B cell (primary cell): ENCODE measurements around the gene TNNI3. TPM values are rescaled to one million over a fixed set of nuclear protein-coding genes. Genes with fewer than 3 reads are reported as not detected.

Experiments used
- ATAC-seq: fragments of 200-7000 bp; cut with Tn5 transposase; one replicate; pipeline ENCODE4 v1.10.0; 2021; ENCODE audit warnings: low read depth, mild to moderate bottlenecking, moderate number of reproducible peaks, moderate library complexity
- CTCF ChIA-PET: fragments of 350-600 bp; sonication (Branson Sonifier 250); formaldehyde crosslinking; loops from one replicate; lab custom pipeline; 2021; ENCODE audit warnings: antibody characterized with exemption, inconsistent platforms; lab: Charles Lee
- POLR2A ChIA-PET: fragments of 350-600 bp; sonication (Branson Sonifier 250); formaldehyde crosslinking; loops from one replicate; lab custom pipeline; 2021; ENCODE audit warnings: antibody characterized with exemption; lab: Charles Lee
- DNase-seq: peaks from one replicate; pipeline ENCODE4 v3.0.0; 2013
- H2AFZ ChIP-seq: 2 replicates; pipeline ENCODE4 v1.6.1; 2012; ENCODE audit warnings: mild to moderate bottlenecking, low read depth, low read length; ENCODE audit not compliant: insufficient read depth, poor library complexity, severe bottlenecking
- H3K27ac ChIP-seq, 2 donors: 1 replicate in 1 of 2; 2 replicates in 1 of 2; pipeline ENCODE4 v1.5.1; 2012 to 2013; ENCODE audit warnings: low read length in 2 of 2, mild to moderate bottlenecking in 2 of 2, moderate library complexity in 1 of 2
- H3K27me3 ChIP-seq, 4 experiments: fragments of 200-600 bp in 1 of 4; sonication (generic) in 1 of 4; replicated peaks in 1 of 4; 1 replicate in 2 of 4; 2 replicates in 2 of 4; pipeline versions ENCODE4 v1.6.1 to v1.7.0; 2013 to 2016; ENCODE audit warnings: low read length in 3 of 4, mild to moderate bottlenecking in 2 of 4, mixed read lengths in 1 of 4, moderate library complexity in 1 of 4; ENCODE audit not compliant: insufficient read depth in 4 of 4, control insufficient read depth in 3 of 4; ENCODE audit errors: control extremely low read depth in 1 of 4
- H3K36me3 ChIP-seq, 2 experiments: replicated peaks in 1 of 2; 1 replicate in 1 of 2; 2 replicates in 1 of 2; pipeline versions ENCODE4 v1.6.1 to v1.7.1; 2013; ENCODE audit warnings: low read length in 1 of 2; ENCODE audit not compliant: insufficient read depth in 2 of 2, control insufficient read depth in 1 of 2; ENCODE audit errors: control extremely low read depth in 1 of 2, extremely low read depth in 1 of 2
- H3K4me1 ChIP-seq, 2 donors: fragments of 200-600 bp in 1 of 2; sonication (generic) in 1 of 2; 1 replicate in 1 of 2; 2 replicates in 1 of 2; pipeline versions ENCODE4 v1.5.1 to v1.6.1; 2013 to 2017; ENCODE audit warnings: low read length in 2 of 2; ENCODE audit not compliant: control insufficient read depth in 2 of 2, insufficient read depth in 2 of 2
- H3K4me2 ChIP-seq: replicated peaks from 2 replicates; pipeline ENCODE3; 2012; ENCODE audit warnings: mild to moderate bottlenecking, low read depth, low read length; ENCODE audit not compliant: poor library complexity, severe bottlenecking
- H3K4me3 ChIP-seq, 5 experiments: fragments of 200-600 bp in 1 of 5; sonication (generic) in 1 of 5; 1 replicate in 3 of 5; 2 replicates in 2 of 5; pipeline versions ENCODE4 v1.5.1 to v1.7.0; 2011 to 2016; ENCODE audit warnings: low read length in 4 of 5, mild to moderate bottlenecking in 4 of 5, low read depth in 2 of 5, control low read depth in 1 of 5, moderate library complexity in 1 of 5; ENCODE audit not compliant: insufficient read depth in 1 of 5; ENCODE audit errors: control extremely low read depth in 1 of 5, extremely low read depth in 1 of 5
- H3K79me2 ChIP-seq: fragments of 200-600 bp; sonication (generic); one replicate; pipeline ENCODE4 v1.6.0; 2016; ENCODE audit warnings: low read length; ENCODE audit not compliant: control insufficient read depth, insufficient read depth
- H3K9ac ChIP-seq: fragments of 200-600 bp; sonication (generic); 2 replicates; pipeline ENCODE4 v1.6.1; 2017; ENCODE audit warnings: mild to moderate bottlenecking, low read length, moderate library complexity
- H3K9me3 ChIP-seq, 3 donors: one replicate each; pipeline versions ENCODE4 v1.6.1 to v1.7.1; 2013; ENCODE audit warnings: low read length in 2 of 3; ENCODE audit not compliant: control insufficient read depth in 2 of 3, insufficient read depth in 1 of 3; ENCODE audit errors: control extremely low read depth in 1 of 3
- H4K20me1 ChIP-seq: 2 replicates; pipeline ENCODE4 v1.6.0; 2012; ENCODE audit warnings: mild to moderate bottlenecking, low read length; ENCODE audit not compliant: insufficient read depth, control insufficient read depth, poor library complexity, severe bottlenecking
- H3K27ac Mint-ChIP-seq: one replicate; pipeline ENCODE4 v1.8.0; 2021; ENCODE audit warnings: mixed read lengths
- H3K27me3 Mint-ChIP-seq: one replicate; pipeline ENCODE4 v1.8.0; 2021; ENCODE audit warnings: mixed read lengths
- H3K4me1 Mint-ChIP-seq: one replicate; pipeline ENCODE4 v1.8.0; 2021; ENCODE audit warnings: mixed read lengths
- H3K4me3 Mint-ChIP-seq: one replicate; pipeline ENCODE4 v1.8.0; 2021; ENCODE audit warnings: mixed read lengths
- H3K9me3 Mint-ChIP-seq: one replicate; pipeline ENCODE4 v1.8.0; 2022; ENCODE audit warnings: mixed read lengths; ENCODE audit not compliant: insufficient read depth
- EZH2 ChIP-seq: IDR thresholded peaks from 2 replicates; pipeline ENCODE4 v1.6.1; 2012; ENCODE audit warnings: borderline replicate concordance, low read depth, mild to moderate bottlenecking, moderate library complexity, low read length; ENCODE audit not compliant: insufficient read depth, poor library complexity, severe bottlenecking
- WGBS: methylation state at CpG from one replicate; pipeline ENCODE4 v1.1.5; 2013; ENCODE audit warnings: missing lambda C conversion rate; ENCODE audit not compliant: insufficient coverage; 5-methylcytosine and 5-hydroxymethylcytosine counted together
- intact Hi-C: fragments of 100-400 bp; cut with micrococcal nuclease; formaldehyde crosslinking; loops from one replicate; pipeline ENCODE4 v1.10.0; 2022
- polyA plus RNA-seq: library from polyadenylated mRNA; depleted of rRNA; stranded (reverse); fragments of >200 nt; gene quantifications from 2 replicates; pipeline ENCODE4 v1.2.3, GENCODE V29; 2012
- total RNA-seq, 2 donors: library from RNA; stranded (reverse); fragments of 120-200 nt in 1 of 2; gene quantifications; 1 replicate in 1 of 2; 2 replicates in 1 of 2; pipeline versions ENCODE4 v1.2.3 to v1.2.4, GENCODE V29; 2013 to 2022
- TF ChIP-seq, protein P1 (sequence below): fragments of 200-600 bp; IDR thresholded peaks from one replicate; pipeline ENCODE4 v1.8.0; 2022; ENCODE audit warnings: antibody characterized with exemption, mild to moderate bottlenecking

The TNNI3 gene
- total and polyA plus RNA-seq, 2 donors (not counting 1 experiment from before 2014, with no cell fraction given): not detected

DNA sequence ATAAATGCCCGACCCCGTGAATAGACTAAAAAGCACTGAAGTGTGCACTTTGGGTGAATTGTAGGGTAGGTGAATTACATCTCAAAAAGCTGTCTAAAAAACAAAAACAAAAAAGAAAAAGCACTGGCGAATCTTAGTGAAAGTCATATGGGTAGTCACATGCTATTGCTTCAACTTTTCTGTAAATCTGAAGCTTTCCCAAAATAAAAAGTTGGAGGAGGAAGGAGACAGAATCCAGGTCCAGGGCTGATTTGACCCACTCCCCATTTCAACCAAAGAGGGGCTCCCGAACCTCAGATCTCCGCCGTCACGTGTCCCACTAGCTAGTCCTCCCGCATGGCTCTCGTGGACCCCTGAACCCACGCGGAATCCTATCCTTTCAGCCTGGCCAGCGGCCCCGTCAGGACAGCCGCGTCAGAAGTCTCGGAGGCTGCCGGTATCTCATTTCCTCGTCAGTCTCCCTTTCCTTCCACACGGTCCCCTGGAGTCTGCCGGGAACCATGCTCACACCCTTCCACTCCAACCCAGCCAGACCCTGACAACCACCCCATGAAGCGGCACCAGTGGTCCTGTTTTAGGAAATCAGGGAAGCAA lies 46.2 kb downstream of the TNNI3 start:
- 94% methylated on average over 17 of the region's 21 CpGs for WGBS
- no peak overlapping the region for H3K27ac Mint-ChIP-seq
- no peak overlapping the region for H3K9ac ChIP-seq

More for the DNA sequence above, 46.2 kb downstream of the TNNI3 start:
- H3K9me3 Mint-ChIP-seq: no peaks in the 10 kb centered on the region
- H3K79me2 ChIP-seq: peaks cover 39% of the 10 kb centered on the region
- H3K9me3 ChIP-seq: no peaks in the 10 kb centered on the region
- H3K4me1 ChIP-seq: peaks cover 6 to 29% of the 10 kb centered on the region in 2 donors
- DNase-seq (no peak), ATAC-seq (no peak)
- peaks cover 30% of the 10 kb centered on the region for H3K4me1 Mint-ChIP-seq
- no peaks in the 10 kb centered on the region for H3K27me3 ChIP-seq
- peaks cover 63% of the 10 kb centered on the region for H4K20me1 ChIP-seq
- H3K4me2 ChIP-seq: no peak overlapping the region
- no peak overlapping the region for H3K27ac ChIP-seq
- CTCF ChIA-PET: no interaction called here
- peaks cover 0 to 22% of the 10 kb centered on the region in 2 experiments for H3K36me3 ChIP-seq
- H3K4me3 ChIP-seq: no peak overlapping the region
- no peak overlapping the region for H2AFZ ChIP-seq
- H3K27me3 Mint-ChIP-seq: no peaks in the 10 kb centered on the region
- POLR2A ChIA-PET: interaction anchor here (0.5 kb wide), 1 partner anchor 762 kb away, joined by 8 read pairs; no protein-coding TSS in a partner anchor
- intact Hi-C loops: loop anchor here (10.0 kb wide), 3 partner anchors 107 to 997 kb away; partner anchors contain the start of genes PRPF31 and TFPT
- TF ChIP-seq, protein P1, sequence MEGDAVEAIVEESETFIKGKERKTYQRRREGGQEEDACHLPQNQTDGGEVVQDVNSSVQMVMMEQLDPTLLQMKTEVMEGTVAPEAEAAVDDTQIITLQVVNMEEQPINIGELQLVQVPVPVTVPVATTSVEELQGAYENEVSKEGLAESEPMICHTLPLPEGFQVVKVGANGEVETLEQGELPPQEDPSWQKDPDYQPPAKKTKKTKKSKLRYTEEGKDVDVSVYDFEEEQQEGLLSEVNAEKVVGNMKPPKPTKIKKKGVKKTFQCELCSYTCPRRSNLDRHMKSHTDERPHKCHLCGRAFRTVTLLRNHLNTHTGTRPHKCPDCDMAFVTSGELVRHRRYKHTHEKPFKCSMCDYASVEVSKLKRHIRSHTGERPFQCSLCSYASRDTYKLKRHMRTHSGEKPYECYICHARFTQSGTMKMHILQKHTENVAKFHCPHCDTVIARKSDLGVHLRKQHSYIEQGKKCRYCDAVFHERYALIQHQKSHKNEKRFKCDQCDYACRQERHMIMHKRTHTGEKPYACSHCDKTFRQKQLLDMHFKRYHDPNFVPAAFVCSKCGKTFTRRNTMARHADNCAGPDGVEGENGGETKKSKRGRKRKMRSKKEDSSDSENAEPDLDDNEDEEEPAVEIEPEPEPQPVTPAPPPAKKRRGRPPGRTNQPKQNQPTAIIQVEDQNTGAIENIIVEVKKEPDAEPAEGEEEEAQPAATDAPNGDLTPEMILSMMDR: no peak
- no peak for TF ChIP-seq EZH2
- H3K4me3 Mint-ChIP-seq: no peak overlapping the region
